H9 (cell line): ENCODE data around the gene IFNG-AS1. TPM values are rescaled to one million over a fixed set of nuclear protein-coding genes. Genes with fewer than 3 reads are reported as not detected.

Source experiments
- DNase-seq: peaks from one replicate; pipeline ENCODE4 v3.0.0-alpha.2; 2017
- H2AFZ ChIP-seq: one replicate; pipeline ENCODE4 v1.6.1; 2013; ENCODE audit warnings: mild to moderate bottlenecking, low read length, control low read depth, moderate library complexity
- H2AK5ac ChIP-seq: 2 replicates; pipeline ENCODE4 v1.6.1; 2013; ENCODE audit warnings: low read length, control low read depth, mixed read lengths; ENCODE audit not compliant: insufficient read length
- H2BK120ac ChIP-seq: one replicate; pipeline ENCODE4 v1.6.1; 2013; ENCODE audit warnings: low read depth, mild to moderate bottlenecking, low read length, control low read depth, inconsistent platforms; ENCODE audit not compliant: poor library complexity, severe bottlenecking
- H2BK12ac ChIP-seq: 2 replicates; pipeline ENCODE4 v1.6.1; 2013; ENCODE audit warnings: low read length, control low read depth, mixed read lengths, low read depth; ENCODE audit not compliant: insufficient read length
- H2BK15ac ChIP-seq: 2 replicates; pipeline ENCODE4 v1.6.1; 2013; ENCODE audit warnings: low read depth, low read length, control low read depth
- H2BK20ac ChIP-seq: one replicate; pipeline ENCODE4 v1.6.1; 2013; ENCODE audit warnings: low read depth, mild to moderate bottlenecking, low read length, control low read depth, inconsistent platforms; ENCODE audit not compliant: poor library complexity, severe bottlenecking
- H2BK5ac ChIP-seq: 2 replicates; pipeline ENCODE4 v1.6.1; 2013; ENCODE audit warnings: low read length, control low read depth, mixed read lengths; ENCODE audit not compliant: insufficient read length
- H3K14ac ChIP-seq: 2 replicates; pipeline ENCODE4 v1.6.1; 2013; ENCODE audit warnings: low read length, control low read depth; ENCODE audit not compliant: insufficient read depth
- H3K18ac ChIP-seq: 2 replicates; pipeline ENCODE4 v1.6.1; 2013; ENCODE audit warnings: low read depth, mild to moderate bottlenecking, mixed read lengths, low read length, control low read depth; ENCODE audit not compliant: insufficient read length
- H3K23ac ChIP-seq: 2 replicates; pipeline ENCODE4 v1.6.1; 2013; ENCODE audit warnings: low read length, control low read depth, mixed read lengths, low read depth; ENCODE audit not compliant: insufficient read length
- H3K23me2 ChIP-seq: 2 replicates; pipeline ENCODE4 v1.6.1; 2013; ENCODE audit warnings: low read depth, mild to moderate bottlenecking, mixed read lengths, low read length, control low read depth; ENCODE audit not compliant: insufficient read length, poor library complexity, severe bottlenecking
- H3K27ac ChIP-seq: 2 replicates; pipeline ENCODE4 v1.5.1; 2013; ENCODE audit warnings: low read length, control low read depth, mixed read lengths, low read depth; ENCODE audit not compliant: insufficient read length
- H3K27me3 ChIP-seq: 2 replicates; pipeline ENCODE4 v1.6.1; 2013; ENCODE audit warnings: low read length, control low read depth, inconsistent platforms; ENCODE audit not compliant: insufficient read depth
- H3K4ac ChIP-seq: 2 replicates; pipeline ENCODE4 v1.6.1; 2013; ENCODE audit warnings: low read depth, mild to moderate bottlenecking, control low read depth, inconsistent platforms, low read length, moderate library complexity
- H3K4me1 ChIP-seq: 2 replicates; pipeline ENCODE4 v1.6.1; 2013; ENCODE audit warnings: low read length, control low read depth, inconsistent platforms; ENCODE audit not compliant: insufficient read depth
- H3K4me2 ChIP-seq: 2 replicates; pipeline ENCODE4 v1.6.1; 2013; ENCODE audit warnings: low read length, control low read depth, mixed read lengths; ENCODE audit not compliant: insufficient read length, insufficient read depth
- H3K56ac ChIP-seq: 2 replicates; pipeline ENCODE4 v1.6.1; 2013; ENCODE audit warnings: low read depth, mild to moderate bottlenecking, mixed read lengths, low read length, control low read depth; ENCODE audit not compliant: insufficient read length
- H3K79me1 ChIP-seq: 2 replicates; pipeline ENCODE4 v1.6.1; 2013; ENCODE audit warnings: low read depth, mild to moderate bottlenecking, moderate library complexity, low read length, control low read depth, inconsistent platforms; ENCODE audit not compliant: insufficient read depth, poor library complexity, severe bottlenecking
- H3K79me2 ChIP-seq: 2 replicates; pipeline ENCODE4 v1.6.1; 2013; ENCODE audit warnings: low read length, control low read depth, inconsistent platforms; ENCODE audit not compliant: insufficient read depth
- H3K9ac ChIP-seq: 2 replicates; pipeline ENCODE4 v1.6.1; 2013; ENCODE audit warnings: low read length, control low read depth, mixed read lengths; ENCODE audit not compliant: insufficient read length; ENCODE audit errors: extremely low read depth
- H3K9me3 ChIP-seq: one replicate; pipeline ENCODE4 v1.6.1; 2013; ENCODE audit warnings: low read depth, low read length, inconsistent platforms; ENCODE audit not compliant: control insufficient read depth
- H3T11ph ChIP-seq: one replicate; pipeline ENCODE4 v1.6.1; 2013; ENCODE audit warnings: mild to moderate bottlenecking, low read length, control low read depth, inconsistent platforms
- H4K20me1 ChIP-seq: one replicate; pipeline ENCODE4 v1.6.1; 2013; ENCODE audit not compliant: control insufficient read depth, insufficient read length, insufficient read depth
- H4K5ac ChIP-seq: 2 replicates; pipeline ENCODE4 v1.6.1; 2013; ENCODE audit warnings: low read depth, mild to moderate bottlenecking, mixed read lengths, low read length, control low read depth; ENCODE audit not compliant: insufficient read length
- H4K8ac ChIP-seq: replicated peaks from 2 replicates; pipeline ENCODE4 v1.6.1; 2013; ENCODE audit warnings: low read length, control low read depth, mixed read lengths, low read depth; ENCODE audit not compliant: insufficient read length
- H4K91ac ChIP-seq: 2 replicates; pipeline ENCODE4 v1.6.1; 2013; ENCODE audit warnings: low read depth, mild to moderate bottlenecking, moderate library complexity, mixed read lengths, low read length, control low read depth; ENCODE audit not compliant: insufficient read length
- H3K27ac Mint-ChIP-seq, 3 experiments: 2 replicates in 2 of 3; 3 replicates in 1 of 3; pipeline ENCODE4 v1.8.0; 2020 to 2021; ENCODE audit warnings: mixed read lengths in 3 of 3, mild to moderate bottlenecking in 1 of 3, moderate library complexity in 1 of 3
- H3K27me3 Mint-ChIP-seq: 2 replicates; pipeline ENCODE4 v1.8.0; 2021; ENCODE audit warnings: low read depth, mild to moderate bottlenecking, moderate library complexity, mixed read lengths
- H3K36me3 Mint-ChIP-seq, 3 experiments: 2 replicates in 2 of 3; 3 replicates in 1 of 3; pipeline ENCODE4 v1.8.0; 2020 to 2021; ENCODE audit warnings: low read depth in 3 of 3, mixed read lengths in 3 of 3; ENCODE audit not compliant: insufficient read depth in 1 of 3
- H3K4me1 Mint-ChIP-seq, 2 experiments: 2 replicates each; pipeline ENCODE4 v1.8.0; 2020; ENCODE audit warnings: mixed read lengths in 2 of 2
- H3K4me3 Mint-ChIP-seq, 2 experiments: 2 replicates in 1 of 2; 3 replicates in 1 of 2; pipeline ENCODE4 v1.8.0; 2020 to 2021; ENCODE audit warnings: mild to moderate bottlenecking in 2 of 2, mixed read lengths in 2 of 2, moderate library complexity in 1 of 2
- H3K9me3 Mint-ChIP-seq, 2 experiments: 2 replicates in 1 of 2; 3 replicates in 1 of 2; pipeline ENCODE4 v1.8.0; 2020; ENCODE audit warnings: mild to moderate bottlenecking in 2 of 2, mixed read lengths in 2 of 2, moderate library complexity in 1 of 2
- CTCF ChIP-seq: fragments of 200-600 bp; sonication (generic); conservative IDR thresholded peaks from 3 replicates; pipeline ENCODE4 v1.8.0; 2021; ENCODE audit warnings: antibody characterized with exemption, mild to moderate bottlenecking
- WGBS: extraction: QIAGEN DNeasy Blood & Tissue Kit; methylation state at CpG from one replicate; pipeline ENCODE4 v1.1.7; 2013; ENCODE audit warnings: missing lambda C conversion rate, low lambda C conversion rate, mixed read lengths; ENCODE audit not compliant: insufficient read length; ENCODE audit errors: extremely low coverage; 5-methylcytosine and 5-hydroxymethylcytosine counted together
- total RNA-seq: library from RNA; stranded (reverse); gene quantifications from 2 replicates; pipeline ENCODE4 v1.2.1, GENCODE V29; 2021

The IFNG-AS1 gene
- total RNA-seq, 1 experiment from 2014 or later: not detected

- no peak overlapping the region for H3K56ac ChIP-seq
- no peak overlapping the region for H3K4me2 ChIP-seq
- no peak overlapping the region for H3K4me3 Mint-ChIP-seq
- no peaks in the 10 kb centered on the region for H4K20me1 ChIP-seq
- peak overlapping the region; percentile 93 for H2AFZ ChIP-seq
- no peaks in the 10 kb centered on the region for H3K27me3 Mint-ChIP-seq
- no peak overlapping the region for H4K8ac ChIP-seq
- H2BK20ac ChIP-seq: no peak overlapping the region
- no peak overlapping the region for H3K9ac ChIP-seq
- no peaks in the 10 kb centered on the region; a peak in 1 of 5 replicates for H3K9me3 Mint-ChIP-seq
- H4K91ac ChIP-seq: no peak overlapping the region
- no peak overlapping the region for H2BK15ac ChIP-seq
- no peak overlapping the region for H3K23ac ChIP-seq
- H2BK12ac ChIP-seq: no peak overlapping the region
- H3K4me1 ChIP-seq: no peaks in the 10 kb centered on the region
- H3K27me3 ChIP-seq: no peaks in the 10 kb centered on the region
- H3K23me2 ChIP-seq: no peaks in the 10 kb centered on the region
- no peak overlapping the region for H3K27ac ChIP-seq
- no peaks in the 10 kb centered on the region for H3K9me3 ChIP-seq
- no peak overlapping the region for H3T11ph ChIP-seq
- no peak overlapping the region for H3K14ac ChIP-seq
- H2AK5ac ChIP-seq: no peak overlapping the region
- H3K36me3 Mint-ChIP-seq: no peaks in the 10 kb centered on the region
- H3K18ac ChIP-seq: no peak overlapping the region
- TF ChIP-seq CTCF: peak; percentile 93
- no peak overlapping the region for H4K5ac ChIP-seq
- no CpG with 5 or more reads among the region's 6 CpGs for WGBS
- H2BK5ac ChIP-seq: no peak overlapping the region
- no peaks in the 10 kb centered on the region for H3K79me1 ChIP-seq
- DNase-seq: peak; percentile 69
- H3K4me1 Mint-ChIP-seq: peaks cover 0 to 2% of the 10 kb centered on the region in 2 experiments; a peak in 2 of 4 replicates
- H3K79me2 ChIP-seq: no peaks in the 10 kb centered on the region
- H3K4ac ChIP-seq: no peak overlapping the region
- H2BK120ac ChIP-seq: no peak overlapping the region
- H3K27ac Mint-ChIP-seq: no peak overlapping the region
Measured at GRCh38 chr12:68040450-68041075, 51.3 kb downstream of the IFNG-AS1 start.
